Measurements from ENCODE around the gene PXDN. TPM values are rescaled to one million over a fixed set of nuclear protein-coding genes. Genes with fewer than 3 reads are reported as not detected.

The PXDN gene, protein sequence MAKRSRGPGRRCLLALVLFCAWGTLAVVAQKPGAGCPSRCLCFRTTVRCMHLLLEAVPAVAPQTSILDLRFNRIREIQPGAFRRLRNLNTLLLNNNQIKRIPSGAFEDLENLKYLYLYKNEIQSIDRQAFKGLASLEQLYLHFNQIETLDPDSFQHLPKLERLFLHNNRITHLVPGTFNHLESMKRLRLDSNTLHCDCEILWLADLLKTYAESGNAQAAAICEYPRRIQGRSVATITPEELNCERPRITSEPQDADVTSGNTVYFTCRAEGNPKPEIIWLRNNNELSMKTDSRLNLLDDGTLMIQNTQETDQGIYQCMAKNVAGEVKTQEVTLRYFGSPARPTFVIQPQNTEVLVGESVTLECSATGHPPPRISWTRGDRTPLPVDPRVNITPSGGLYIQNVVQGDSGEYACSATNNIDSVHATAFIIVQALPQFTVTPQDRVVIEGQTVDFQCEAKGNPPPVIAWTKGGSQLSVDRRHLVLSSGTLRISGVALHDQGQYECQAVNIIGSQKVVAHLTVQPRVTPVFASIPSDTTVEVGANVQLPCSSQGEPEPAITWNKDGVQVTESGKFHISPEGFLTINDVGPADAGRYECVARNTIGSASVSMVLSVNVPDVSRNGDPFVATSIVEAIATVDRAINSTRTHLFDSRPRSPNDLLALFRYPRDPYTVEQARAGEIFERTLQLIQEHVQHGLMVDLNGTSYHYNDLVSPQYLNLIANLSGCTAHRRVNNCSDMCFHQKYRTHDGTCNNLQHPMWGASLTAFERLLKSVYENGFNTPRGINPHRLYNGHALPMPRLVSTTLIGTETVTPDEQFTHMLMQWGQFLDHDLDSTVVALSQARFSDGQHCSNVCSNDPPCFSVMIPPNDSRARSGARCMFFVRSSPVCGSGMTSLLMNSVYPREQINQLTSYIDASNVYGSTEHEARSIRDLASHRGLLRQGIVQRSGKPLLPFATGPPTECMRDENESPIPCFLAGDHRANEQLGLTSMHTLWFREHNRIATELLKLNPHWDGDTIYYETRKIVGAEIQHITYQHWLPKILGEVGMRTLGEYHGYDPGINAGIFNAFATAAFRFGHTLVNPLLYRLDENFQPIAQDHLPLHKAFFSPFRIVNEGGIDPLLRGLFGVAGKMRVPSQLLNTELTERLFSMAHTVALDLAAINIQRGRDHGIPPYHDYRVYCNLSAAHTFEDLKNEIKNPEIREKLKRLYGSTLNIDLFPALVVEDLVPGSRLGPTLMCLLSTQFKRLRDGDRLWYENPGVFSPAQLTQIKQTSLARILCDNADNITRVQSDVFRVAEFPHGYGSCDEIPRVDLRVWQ (N-terminal part only)
- polyA plus RNA-seq (2013) = 4.2 TPM

DNA sequence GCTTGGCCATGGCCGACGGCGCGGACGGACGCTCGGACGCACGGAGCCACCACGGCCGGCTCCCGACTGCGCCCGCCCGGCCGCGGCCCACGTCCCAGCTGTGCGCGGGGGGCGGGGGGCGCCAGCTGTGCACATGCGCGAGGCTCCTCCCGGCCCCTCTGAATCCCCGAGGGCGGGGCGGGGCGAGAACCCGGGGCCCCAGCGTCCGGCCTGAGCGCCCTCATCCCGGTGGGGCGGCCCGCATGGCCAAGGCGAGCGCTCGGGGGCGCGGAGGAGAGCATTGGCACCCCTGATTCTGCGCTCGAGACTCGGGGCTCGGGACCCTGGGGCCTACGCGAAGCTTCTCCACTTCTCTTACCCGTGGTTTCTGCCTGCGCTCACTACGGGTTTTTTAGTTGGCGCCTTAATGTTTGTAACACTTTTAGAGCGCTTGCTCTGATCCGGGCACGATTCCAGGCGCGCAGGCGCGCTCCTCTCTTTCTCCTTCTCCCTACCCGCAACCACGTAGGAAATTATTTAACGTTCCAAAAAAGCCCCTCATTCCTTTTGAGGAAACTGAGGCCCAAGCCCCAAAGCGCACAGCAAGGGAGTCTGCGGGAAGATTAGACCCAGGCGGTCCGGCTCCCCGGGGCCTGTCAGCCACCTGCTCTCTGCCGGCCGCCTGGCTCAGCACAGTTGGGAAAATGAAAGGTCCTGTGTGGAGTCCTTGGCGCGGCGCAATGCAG is at the start of gene PXDN:
TSS of gene PXDN (minus strand) at position 70 of the 725 bp plus-strand sequence. CDS start at position 10, 60 bp downstream.
- under 1% methylated on average over 51 of the region's 71 CpGs for WGBS (ENCODE audit: insufficient coverage)
- CTCF ChIA-PET = interaction anchor here (1.0 kb wide), 1 partner anchor 80 kb away, joined by 3 read pairs; no protein-coding TSS in a partner anchor
- Histone ChIP-seq H3K4me1 (ENCODE audit: control extremely low read depth in 1 of 4, control insufficient read depth in 4 of 4, insufficient read depth in 4 of 4, low read length in 3 of 4) (peaks cover 0 to 27% (median 22%) of the 10 kb centered on the region in 4 experiments), H3K4me3 (ENCODE audit: control insufficient read depth in 1 of 7, extremely low read depth in 1 of 7, insufficient read depth in 4 of 7, low read depth in 2 of 7, low read length in 6 of 7) (peak within 1 kb of the TSS; percentile 40 to 82 (median 70)), H3K9me3 (ENCODE audit: control extremely low read depth in 1 of 5, control insufficient read depth in 4 of 5, insufficient read depth in 2 of 5, low read depth in 1 of 5, low read length in 4 of 5) (no peaks in the 10 kb centered on the region), H3K27ac (ENCODE audit: insufficient read depth in 1 of 2, low read depth in 1 of 2, low read length in 2 of 2, poor library complexity in 1 of 2, severe bottlenecking in 2 of 2) (no peak within 1 kb of the TSS), H3K36me3 (ENCODE audit: control insufficient read depth in 4 of 4, insufficient read depth in 4 of 4, low read length in 3 of 4) (no peaks in the 10 kb centered on the region), H3K27me3 (replicated peaks in 2 of 5; ENCODE audit: control insufficient read depth in 4 of 5, insufficient read depth in 5 of 5, low read length in 4 of 5) (peaks cover 0 to 68% (median 22%) of the 10 kb centered on the region in 5 experiments)
- POLR2A ChIA-PET = interaction anchor here (0.5 kb wide), 1 partner anchor 23 kb away, joined by 3 read pairs; no protein-coding TSS in a partner anchor
- peak in 2 of 3 donors; percentile 11 to 30 for DNase-seq

DNA sequence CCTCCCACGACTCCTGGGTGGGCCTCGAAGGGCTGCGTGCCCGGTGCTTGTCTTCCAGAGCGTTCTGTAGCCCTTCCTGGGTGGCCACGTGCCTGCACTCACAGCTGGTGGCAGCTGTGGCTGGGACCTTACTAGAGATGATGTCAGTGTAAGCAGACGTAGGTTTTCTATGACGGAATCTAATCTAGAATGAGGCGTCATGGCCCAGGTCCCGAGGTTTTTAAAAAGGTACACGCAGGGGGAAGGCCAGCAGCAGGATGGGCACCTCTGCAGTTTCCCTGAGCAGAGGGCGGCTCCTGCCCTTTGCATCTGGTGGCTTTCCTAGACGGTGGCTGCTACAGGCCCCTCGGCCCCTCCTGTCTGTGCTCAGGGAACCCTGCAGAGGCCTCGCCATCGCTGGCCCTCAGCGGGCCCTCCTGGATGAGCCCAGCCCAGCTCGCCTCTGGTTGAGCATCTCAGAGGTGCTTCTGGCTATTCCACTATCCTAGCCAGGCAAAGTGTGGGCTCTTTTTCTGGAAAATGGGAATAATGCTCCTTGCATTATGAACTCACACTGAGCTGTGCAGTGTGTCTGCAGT is 49.6 kb upstream of the PXDN start:
- Histone ChIP-seq H3K4me3 (ENCODE audit: control insufficient read depth in 1 of 7, extremely low read depth in 1 of 7, insufficient read depth in 4 of 7, low read depth in 2 of 7, low read length in 6 of 7) (no peak overlapping the region), H3K36me3 (ENCODE audit: control insufficient read depth in 4 of 4, insufficient read depth in 4 of 4, low read length in 3 of 4) (no peaks in the 10 kb centered on the region), H3K4me1 (ENCODE audit: control extremely low read depth in 1 of 4, control insufficient read depth in 4 of 4, insufficient read depth in 4 of 4, low read length in 3 of 4) (peaks cover 0 to 17% (median 1%) of the 10 kb centered on the region in 4 experiments), H3K9me3 (ENCODE audit: control extremely low read depth in 1 of 5, control insufficient read depth in 4 of 5, insufficient read depth in 2 of 5, low read depth in 1 of 5, low read length in 4 of 5) (peaks cover 0 to 4% (median 0%) of the 10 kb centered on the region in 5 experiments), H3K27ac (ENCODE audit: insufficient read depth in 1 of 2, low read depth in 1 of 2, low read length in 2 of 2, poor library complexity in 1 of 2, severe bottlenecking in 2 of 2) (no peak overlapping the region), H3K27me3 (replicated peaks in 2 of 5; ENCODE audit: control insufficient read depth in 4 of 5, insufficient read depth in 5 of 5, low read length in 4 of 5) (no peaks in the 10 kb centered on the region)
- ChIA-PET CTCF (interaction anchor here (1.1 kb wide), 1 partner anchor 12 kb away, joined by 3 read pairs; no protein-coding TSS in a partner anchor), POLR2A (no interaction called here)
- no peak for DNase-seq
- WGBS (ENCODE audit: insufficient coverage) = 97% methylated on average over 18 of the region's 18 CpGs

DNA sequence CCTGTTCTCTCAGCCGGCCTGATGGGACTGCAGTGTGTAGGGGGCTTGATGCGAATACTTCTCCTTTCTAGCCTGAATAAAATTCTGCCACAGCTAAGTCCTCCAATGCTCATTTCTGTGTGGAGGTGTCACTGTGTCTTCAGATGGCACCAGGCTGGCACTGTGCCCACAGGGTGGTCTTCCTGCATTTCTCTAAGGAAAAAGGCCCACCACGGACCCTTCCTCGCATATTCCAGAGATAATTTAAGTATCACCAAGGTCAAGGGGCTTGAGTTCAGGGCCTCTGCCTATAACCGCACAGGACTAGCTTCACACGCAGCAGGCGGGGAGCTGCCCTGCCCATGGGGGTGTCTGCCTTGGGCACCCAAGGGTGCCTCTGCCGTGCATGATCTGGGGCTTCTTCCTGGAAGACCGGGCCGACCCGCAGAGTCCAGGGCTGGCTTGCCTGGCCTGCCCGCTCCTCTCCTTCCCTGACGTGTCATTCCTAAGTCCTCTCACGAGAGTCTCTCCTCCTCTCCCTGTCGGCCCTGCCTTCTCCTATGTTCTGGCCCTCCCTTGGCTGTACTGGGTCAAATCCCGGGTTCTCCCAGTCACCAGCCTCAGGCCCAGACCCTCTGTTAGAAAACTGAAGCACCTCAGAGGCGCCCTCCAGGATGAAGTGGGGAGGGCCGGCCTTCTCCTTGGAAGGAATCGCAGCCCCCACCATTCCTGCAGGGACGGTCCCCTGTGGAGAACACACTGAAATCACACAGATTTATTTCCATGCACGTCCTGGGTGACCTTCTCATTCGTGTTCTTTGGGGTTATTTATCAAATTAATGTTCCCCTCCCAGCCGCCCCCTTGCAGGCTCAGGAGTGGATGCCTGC is 48.9 kb upstream of the PXDN start:
- Histone ChIP-seq H3K27ac (ENCODE audit: insufficient read depth in 1 of 2, low read depth in 1 of 2, low read length in 2 of 2, poor library complexity in 1 of 2, severe bottlenecking in 2 of 2) (no peak overlapping the region), H3K9me3 (ENCODE audit: control extremely low read depth in 1 of 5, control insufficient read depth in 4 of 5, insufficient read depth in 2 of 5, low read depth in 1 of 5, low read length in 4 of 5) (peaks cover 0 to 2% (median 0%) of the 10 kb centered on the region in 5 experiments), H3K36me3 (ENCODE audit: control insufficient read depth in 4 of 4, insufficient read depth in 4 of 4, low read length in 3 of 4) (no peaks in the 10 kb centered on the region), H3K4me3 (ENCODE audit: control insufficient read depth in 1 of 7, extremely low read depth in 1 of 7, insufficient read depth in 4 of 7, low read depth in 2 of 7, low read length in 6 of 7) (no peak overlapping the region), H3K4me1 (ENCODE audit: control extremely low read depth in 1 of 4, control insufficient read depth in 4 of 4, insufficient read depth in 4 of 4, low read length in 3 of 4) (peaks cover 0 to 11% (median 1%) of the 10 kb centered on the region in 4 experiments), H3K27me3 (replicated peaks in 2 of 5; ENCODE audit: control insufficient read depth in 4 of 5, insufficient read depth in 5 of 5, low read length in 4 of 5) (peaks cover 0 to 2% (median 0%) of the 10 kb centered on the region in 5 experiments)
- CTCF ChIA-PET = interaction anchor here (1.1 kb wide), 1 partner anchor 12 kb away, joined by 3 read pairs; no protein-coding TSS in a partner anchor
- WGBS (ENCODE audit: insufficient coverage) = over 99% methylated on average over 16 of the region's 23 CpGs
- DNase-seq = no peak
- POLR2A ChIA-PET = no interaction called here

DNA sequence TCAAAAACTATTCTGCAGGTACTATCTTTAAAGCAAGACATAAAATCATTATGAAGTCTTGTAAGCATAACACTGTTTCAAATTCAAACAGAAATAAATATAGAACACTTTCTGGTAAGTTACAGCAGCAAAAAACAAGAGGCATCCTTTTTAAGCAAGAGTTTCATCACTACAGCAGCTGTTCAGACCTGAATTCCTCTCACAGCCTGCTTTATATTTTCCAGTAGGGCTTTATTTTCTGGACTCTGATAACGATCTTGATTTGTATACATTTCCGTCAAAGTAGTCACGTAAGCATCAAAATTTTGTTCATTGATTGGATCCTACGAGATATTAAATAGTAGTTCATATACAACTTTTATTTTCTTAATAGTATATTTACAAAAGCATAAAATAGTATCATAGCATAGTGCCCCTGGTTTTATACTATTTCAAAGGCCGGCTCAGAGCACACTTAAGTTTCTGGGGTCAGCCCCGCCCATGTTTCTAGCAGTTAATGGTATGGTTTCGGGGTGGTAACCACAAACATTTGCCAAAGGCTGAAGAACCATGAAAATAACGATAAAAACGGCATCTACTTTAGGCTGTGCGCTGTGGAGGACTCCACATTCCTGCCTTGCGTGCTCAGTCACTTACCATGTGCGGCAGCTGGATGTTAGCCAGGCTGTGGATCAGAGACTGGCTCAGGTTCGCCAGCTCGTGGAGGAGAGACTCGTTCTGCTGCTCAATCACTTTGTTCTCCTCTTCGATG is 47.5 kb upstream of the PXDN start:
- POLR2A ChIA-PET = no interaction called here
- Histone ChIP-seq H3K27ac (ENCODE audit: insufficient read depth in 1 of 2, low read depth in 1 of 2, low read length in 2 of 2, poor library complexity in 1 of 2, severe bottlenecking in 2 of 2) (no peak overlapping the region), H3K4me1 (ENCODE audit: control extremely low read depth in 1 of 4, control insufficient read depth in 4 of 4, insufficient read depth in 4 of 4, low read length in 3 of 4) (peaks cover 0 to 8% (median 0%) of the 10 kb centered on the region in 4 experiments), H3K36me3 (ENCODE audit: control insufficient read depth in 4 of 4, insufficient read depth in 4 of 4, low read length in 3 of 4) (no peaks in the 10 kb centered on the region), H3K27me3 (replicated peaks in 2 of 5; ENCODE audit: control insufficient read depth in 4 of 5, insufficient read depth in 5 of 5, low read length in 4 of 5) (peaks cover 0 to 4% (median 0%) of the 10 kb centered on the region in 5 experiments), H3K4me3 (ENCODE audit: control insufficient read depth in 1 of 7, extremely low read depth in 1 of 7, insufficient read depth in 4 of 7, low read depth in 2 of 7, low read length in 6 of 7) (no peak overlapping the region), H3K9me3 (ENCODE audit: control extremely low read depth in 1 of 5, control insufficient read depth in 4 of 5, insufficient read depth in 2 of 5, low read depth in 1 of 5, low read length in 4 of 5) (peaks cover 0 to 2% (median 0%) of the 10 kb centered on the region in 5 experiments)
- WGBS (ENCODE audit: insufficient coverage) = 97% methylated on average over 12 of the region's 16 CpGs
- no peak for DNase-seq
- CTCF ChIA-PET = interaction anchor here (1.0 kb wide), 1 partner anchor 11 kb away, joined by 3 read pairs; no protein-coding TSS in a partner anchor

DNA sequence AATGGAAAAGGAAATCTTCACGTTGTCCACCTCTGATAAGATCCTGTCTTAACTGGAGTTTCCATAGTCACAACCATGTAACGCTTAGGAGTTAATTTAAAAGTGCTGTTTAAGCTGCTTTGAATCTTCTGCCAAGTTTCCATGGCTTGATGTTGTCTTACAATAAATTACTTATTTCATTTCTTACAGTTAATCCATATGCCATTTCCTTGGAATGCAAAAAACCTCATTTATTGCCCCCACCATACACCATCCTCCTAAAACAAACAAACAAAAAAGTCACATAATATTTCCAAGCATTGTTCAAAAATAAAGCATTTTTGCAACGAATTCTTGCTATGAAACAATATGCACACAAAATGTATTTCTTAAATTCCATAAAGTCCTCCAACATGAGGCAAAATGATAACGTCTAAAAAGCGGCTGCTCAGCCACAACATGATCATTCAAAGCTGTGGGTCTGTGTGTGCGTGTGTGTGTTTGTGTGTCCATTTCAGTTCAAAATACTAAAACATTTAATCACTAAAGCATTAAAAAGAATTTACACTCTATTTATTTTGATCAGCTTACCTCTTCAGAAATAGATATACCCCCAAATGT is 46.8 kb upstream of the PXDN start:
- peaks cover 0 to 2% (median 0%) of the 10 kb centered on the region in 5 experiments for H3K9me3 ChIP-seq (ENCODE audit: control extremely low read depth in 1 of 5, control insufficient read depth in 4 of 5, insufficient read depth in 2 of 5, low read depth in 1 of 5, low read length in 4 of 5)
- no peak for DNase-seq
- H3K27me3 ChIP-seq (replicated peaks in 2 of 5; ENCODE audit: control insufficient read depth in 4 of 5, insufficient read depth in 5 of 5, low read length in 4 of 5) = peaks cover 0 to 4% (median 0%) of the 10 kb centered on the region in 5 experiments
- no peak overlapping the region for H3K27ac ChIP-seq (ENCODE audit: insufficient read depth in 1 of 2, low read depth in 1 of 2, low read length in 2 of 2, poor library complexity in 1 of 2, severe bottlenecking in 2 of 2)
- no peak overlapping the region for H3K4me3 ChIP-seq (ENCODE audit: control insufficient read depth in 1 of 7, extremely low read depth in 1 of 7, insufficient read depth in 4 of 7, low read depth in 2 of 7, low read length in 6 of 7)
- peaks cover 0 to under 1% (median 0%) of the 10 kb centered on the region in 4 experiments for H3K4me1 ChIP-seq (ENCODE audit: control extremely low read depth in 1 of 4, control insufficient read depth in 4 of 4, insufficient read depth in 4 of 4, low read length in 3 of 4)
- ChIA-PET CTCF (interaction anchor here (1.0 kb wide), 1 partner anchor 10 kb away, joined by 3 read pairs; no protein-coding TSS in a partner anchor), POLR2A (no interaction called here)
- WGBS (ENCODE audit: insufficient coverage) = 85% methylated on average over 2 of the region's 6 CpGs
- H3K36me3 ChIP-seq (ENCODE audit: control insufficient read depth in 4 of 4, insufficient read depth in 4 of 4, low read length in 3 of 4) = no peaks in the 10 kb centered on the region

All from common myeloid progenitor, CD34-positive (primary cell).